COR-L47 (cell line): Measurements from ENCODE around the gene NR5A2.

Source experiments
- DNase-seq: peaks from one replicate; lab custom pipeline; 2025; lab: John Stamatoyannopoulos, UW

NR5A2 gene

GRCh38 chr1:200206340-200206739 lies 178.8 kb downstream of the NR5A2 start:
- no peak for DNase-seq

- DNase-seq, result no peak
Observed at GRCh38 chr1:200206761-200207160, 179.3 kb downstream of the NR5A2 start.

- no peak for DNase-seq
Observed at GRCh38 chr1:200207711-200208126, 180.2 kb downstream of the NR5A2 start.

GRCh38 chr1:200211157-200211556 lies 183.6 kb downstream of the NR5A2 start:
- no peak for DNase-seq

- DNase-seq, result no peak
Observed at GRCh38 chr1:200213392-200213791, 185.9 kb downstream of the NR5A2 start.

GRCh38 chr1:200213921-200214320 lies 186.4 kb downstream of the NR5A2 start:
- no peak for DNase-seq

- no peak for DNase-seq
Observed at GRCh38 chr1:200215350-200215749, 187.8 kb downstream of the NR5A2 start.

- DNase-seq, result no peak
Observed at GRCh38 chr1:200217703-200218102, 190.2 kb downstream of the NR5A2 start.

- no peak for DNase-seq
Observed at GRCh38 chr1:200221614-200222282, 194.2 kb downstream of the NR5A2 start.

- no peak for DNase-seq
Observed at GRCh38 chr1:200223207-200223606, 195.7 kb downstream of the NR5A2 start.

GRCh38 chr1:200223613-200224012 lies 196.1 kb downstream of the NR5A2 start:
- no peak for DNase-seq

GRCh38 chr1:200224315-200224714 lies 196.8 kb downstream of the NR5A2 start:
- DNase-seq, result no peak

- DNase-seq, result no peak
Observed at GRCh38 chr1:200226268-200226968, 198.9 kb downstream of the NR5A2 start.

GRCh38 chr1:200226969-200227303 lies 199.4 kb downstream of the NR5A2 start:
- DNase-seq, result no peak
